Thyroid gland (tissue), 4 donors: ENCODE results near the gene ARL6.

ENCODE experiments used
- POLR2A ChIP-seq, 2 donors: fragments of 450-650 bp; IDR thresholded peaks; one replicate each; pipeline ENCODE4 v1.6.1; 2017; ENCODE audit warnings: antibody characterized with exemption in 2 of 2, mild to moderate bottlenecking in 2 of 2, moderate library complexity in 1 of 2
- TF ChIP-seq, protein P1 (sequence below), 6 experiments: fragments of 200-600 bp in 3 of 6; fragments of 450-650 bp in 3 of 6; sonication (generic) in 3 of 6; IDR thresholded peaks; one replicate each; pipeline ENCODE4 v1.5.1; 2016 to 2019; ENCODE audit warnings: antibody characterized with exemption in 6 of 6, mild to moderate bottlenecking in 2 of 6, inconsistent platforms in 1 of 6, moderate library complexity in 1 of 6

DNA sequence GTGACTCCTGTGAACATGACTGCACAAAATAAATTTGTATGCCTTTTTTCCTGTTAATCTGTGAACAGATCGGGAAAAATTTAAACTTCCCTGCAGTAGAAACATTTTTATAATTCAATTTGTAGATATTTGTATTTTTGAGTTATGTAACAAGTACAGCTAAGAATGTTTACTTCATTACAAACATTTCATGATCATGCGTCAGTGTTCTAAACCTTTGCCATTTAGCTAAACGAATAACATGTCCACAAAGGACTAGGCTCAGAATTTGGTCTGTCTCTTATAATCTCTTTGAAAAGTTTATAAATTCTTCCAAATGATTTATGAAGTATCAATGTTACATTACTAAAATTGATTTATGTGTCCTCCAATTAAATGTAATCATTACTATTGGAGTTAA, 39.9 kb downstream of the ARL6 start:
- TF ChIP-seq, protein P1, sequence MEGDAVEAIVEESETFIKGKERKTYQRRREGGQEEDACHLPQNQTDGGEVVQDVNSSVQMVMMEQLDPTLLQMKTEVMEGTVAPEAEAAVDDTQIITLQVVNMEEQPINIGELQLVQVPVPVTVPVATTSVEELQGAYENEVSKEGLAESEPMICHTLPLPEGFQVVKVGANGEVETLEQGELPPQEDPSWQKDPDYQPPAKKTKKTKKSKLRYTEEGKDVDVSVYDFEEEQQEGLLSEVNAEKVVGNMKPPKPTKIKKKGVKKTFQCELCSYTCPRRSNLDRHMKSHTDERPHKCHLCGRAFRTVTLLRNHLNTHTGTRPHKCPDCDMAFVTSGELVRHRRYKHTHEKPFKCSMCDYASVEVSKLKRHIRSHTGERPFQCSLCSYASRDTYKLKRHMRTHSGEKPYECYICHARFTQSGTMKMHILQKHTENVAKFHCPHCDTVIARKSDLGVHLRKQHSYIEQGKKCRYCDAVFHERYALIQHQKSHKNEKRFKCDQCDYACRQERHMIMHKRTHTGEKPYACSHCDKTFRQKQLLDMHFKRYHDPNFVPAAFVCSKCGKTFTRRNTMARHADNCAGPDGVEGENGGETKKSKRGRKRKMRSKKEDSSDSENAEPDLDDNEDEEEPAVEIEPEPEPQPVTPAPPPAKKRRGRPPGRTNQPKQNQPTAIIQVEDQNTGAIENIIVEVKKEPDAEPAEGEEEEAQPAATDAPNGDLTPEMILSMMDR (IDR thresholded peaks at IDR 0.05) = no peak
- no peak for TF ChIP-seq POLR2A (IDR thresholded peaks at IDR 0.05)
